ENCODE measurements around the gene CD44.

CD44 gene

GRCh38 chr11:35237860-35238715 lies 99.1 kb downstream of the CD44 start:
- no peak for DNase-seq (ENCODE audit: low read depth)

- DNase-seq (ENCODE audit: low read depth): no peak
These were observed 99.9 kb downstream of the CD44 start for GRCh38 chr11:35238882-35239281.

- DNase-seq (ENCODE audit: low read depth): no peak
These were observed 100.6 kb downstream of the CD44 start for GRCh38 chr11:35239471-35240075.

GRCh38 chr11:35241083-35241482 lies 102.1 kb downstream of the CD44 start:
- DNase-seq (ENCODE audit: low read depth): no peak

- DNase-seq (ENCODE audit: low read depth): no peak
These were observed 102.6 kb downstream of the CD44 start for GRCh38 chr11:35241531-35241930.

GRCh38 chr11:35242412-35243242 lies 103.7 kb downstream of the CD44 start:
- DNase-seq (ENCODE audit: low read depth): no peak

GRCh38 chr11:35243774-35244173 lies 104.8 kb downstream of the CD44 start:
- no peak for DNase-seq (ENCODE audit: low read depth)

- no peak for DNase-seq (ENCODE audit: low read depth)
These were observed 106.1 kb downstream of the CD44 start for GRCh38 chr11:35245056-35245455.

GRCh38 chr11:35245786-35246185 lies 106.8 kb downstream of the CD44 start:
- no peak for DNase-seq (ENCODE audit: low read depth)

- peak; percentile 53 for DNase-seq (ENCODE audit: low read depth)
These were observed 107.8 kb downstream of the CD44 start for GRCh38 chr11:35246745-35247144.

GRCh38 chr11:35247428-35247827 lies 108.5 kb downstream of the CD44 start:
- DNase-seq (ENCODE audit: low read depth): no peak

GRCh38 chr11:35247863-35248262 lies 108.9 kb downstream of the CD44 start:
- no peak for DNase-seq (ENCODE audit: low read depth)

- DNase-seq (ENCODE audit: low read depth): no peak
These were observed 109.8 kb downstream of the CD44 start for GRCh38 chr11:35248558-35249323.

GRCh38 chr11:35250192-35250591 lies 111.2 kb downstream of the CD44 start:
- no peak for DNase-seq (ENCODE audit: low read depth)

GRCh38 chr11:35250621-35251020 lies 111.7 kb downstream of the CD44 start:
- DNase-seq (ENCODE audit: low read depth): no peak

- no peak for DNase-seq (ENCODE audit: low read depth)
These were observed 114.3 kb downstream of the CD44 start for GRCh38 chr11:35253237-35253636.

- DNase-seq (ENCODE audit: low read depth): no peak
These were observed 116.5 kb downstream of the CD44 start for GRCh38 chr11:35255514-35255913.

GRCh38 chr11:35256296-35256695 lies 117.3 kb downstream of the CD44 start:
- no peak for DNase-seq (ENCODE audit: low read depth)

GRCh38 chr11:35257281-35257680 lies 118.3 kb downstream of the CD44 start:
- DNase-seq (ENCODE audit: low read depth): no peak

- no peak for DNase-seq (ENCODE audit: low read depth)
These were observed 120.6 kb downstream of the CD44 start for GRCh38 chr11:35259529-35259928.

GRCh38 chr11:35260342-35260985 lies 121.5 kb downstream of the CD44 start:
- DNase-seq (ENCODE audit: low read depth): peak; percentile 73

All from GM04504 (cell line).